ENCODE measurements around the gene PHF23. TPM values are rescaled to one million over a fixed set of nuclear protein-coding genes. Genes with fewer than 3 reads are reported as not detected.

Gene PHF23
- total and polyA plus RNA-seq, 9 of the 15 experiments (the other 6 are each of a cell fraction or from before 2014, with no cell fraction given) = 7.4 to 87.5 (median 33.7) TPM

DNA sequence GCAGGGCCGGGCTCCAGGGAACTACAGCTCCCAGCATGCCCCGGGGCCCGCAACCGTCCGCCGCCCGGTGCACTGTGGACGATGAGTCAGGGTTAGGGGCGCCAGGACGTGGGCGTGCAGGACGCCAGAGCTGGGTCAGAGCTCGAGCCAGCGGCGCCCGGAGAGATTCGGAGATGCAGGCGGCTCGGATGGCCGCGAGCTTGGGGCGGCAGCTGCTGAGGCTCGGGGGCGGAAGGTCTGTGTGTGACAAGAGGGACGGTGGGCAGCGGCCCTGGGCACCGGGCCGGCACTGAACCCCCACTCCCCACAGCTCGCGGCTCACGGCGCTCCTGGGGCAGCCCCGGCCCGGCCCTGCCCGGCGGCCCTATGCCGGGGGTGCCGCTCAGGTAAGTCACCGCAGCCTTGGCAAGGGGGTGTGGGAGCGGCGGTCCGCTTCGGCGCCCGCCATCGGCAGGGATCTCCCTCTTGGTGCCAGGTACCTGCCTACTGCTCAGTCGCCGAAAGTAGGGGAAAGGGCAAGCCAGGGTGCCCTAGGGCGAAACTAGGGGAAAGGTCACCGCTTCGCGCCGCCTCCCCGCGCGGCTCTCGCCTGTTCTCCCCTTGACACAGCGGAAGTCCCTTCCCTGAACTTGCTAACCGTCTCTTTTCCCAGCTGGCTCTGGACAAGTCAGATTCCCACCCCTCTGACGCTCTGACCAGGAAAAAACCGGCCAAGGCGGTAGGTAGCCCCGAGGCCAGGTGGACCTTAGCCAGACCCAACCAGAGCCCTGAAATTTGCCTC is 19.3 kb downstream of the PHF23 start, which contains the start of the genes ACADVL and DLG4 (continued):
- TF ChIP-seq CUX1 (CRISPR knock-in tag; IDR thresholded peaks at IDR 0.05) (no peak), E2F4 (CRISPR knock-in tag; IDR thresholded peaks at IDR 0.05; ENCODE audit: low read depth) (no peak), ZNF407 (IDR thresholded peaks at IDR 0.05; ENCODE audit: low read depth) (no peak), HNRNPL (IDR thresholded peaks at IDR 0.05; ENCODE audit: low read depth, low read length) (no peak), MCM3 (IDR thresholded peaks at IDR 0.05) (no peak), SPI1 (IDR thresholded peaks at IDR 0.05; ENCODE audit: borderline replicate concordance, low read depth, low read length) (peak; percentile 27; the same call in 1 of the 2 replicates), GABPB2 (CRISPR knock-in tag; conservative IDR thresholded peaks at IDR 0.05) (no peak), CTCF (IDR thresholded peaks at IDR 0.05 in 2 of 3, conservative IDR thresholded peaks at IDR 0.05 in 1 of 3; ENCODE audit: insufficient read depth in 2 of 3, low read depth in 1 of 3, low read length in 3 of 3) (no peak), XRCC3 (IDR thresholded peaks at IDR 0.05) (no peak)

Data from K562 (cell line).